DOHH2 (cell line): ENCODE measurements around the gene PTPRN2.
"Not testable (repeated sequence)": the region's sequence is repeated elsewhere in the genome, so short reads cannot be mapped to it uniquely, and the experiment has no call there.

Experiments used
- EZH2phosphoT487 ChIP-seq: fragments of 200-600 bp; sonication (generic); IDR thresholded peaks from 2 replicates; pipeline ENCODE4 v1.6.1; 2017; ENCODE audit warnings: borderline replicate concordance, mild to moderate bottlenecking, antibody characterized with exemption, low read length, moderate library complexity, mixed read lengths
- TF ChIP-seq, protein P1 (sequence below): fragments of 200-600 bp; sonication (generic); IDR thresholded peaks from one replicate; pipeline ENCODE4 v1.5.1; 2014; ENCODE audit warnings: antibody characterized with exemption, mild to moderate bottlenecking, low read depth, low read length; ENCODE audit not compliant: poor library complexity, severe bottlenecking

GRCh38 chr7:157901816-157902610 is 685.6 kb downstream of the PTPRN2 start:
- TF ChIP-seq, protein P1, sequence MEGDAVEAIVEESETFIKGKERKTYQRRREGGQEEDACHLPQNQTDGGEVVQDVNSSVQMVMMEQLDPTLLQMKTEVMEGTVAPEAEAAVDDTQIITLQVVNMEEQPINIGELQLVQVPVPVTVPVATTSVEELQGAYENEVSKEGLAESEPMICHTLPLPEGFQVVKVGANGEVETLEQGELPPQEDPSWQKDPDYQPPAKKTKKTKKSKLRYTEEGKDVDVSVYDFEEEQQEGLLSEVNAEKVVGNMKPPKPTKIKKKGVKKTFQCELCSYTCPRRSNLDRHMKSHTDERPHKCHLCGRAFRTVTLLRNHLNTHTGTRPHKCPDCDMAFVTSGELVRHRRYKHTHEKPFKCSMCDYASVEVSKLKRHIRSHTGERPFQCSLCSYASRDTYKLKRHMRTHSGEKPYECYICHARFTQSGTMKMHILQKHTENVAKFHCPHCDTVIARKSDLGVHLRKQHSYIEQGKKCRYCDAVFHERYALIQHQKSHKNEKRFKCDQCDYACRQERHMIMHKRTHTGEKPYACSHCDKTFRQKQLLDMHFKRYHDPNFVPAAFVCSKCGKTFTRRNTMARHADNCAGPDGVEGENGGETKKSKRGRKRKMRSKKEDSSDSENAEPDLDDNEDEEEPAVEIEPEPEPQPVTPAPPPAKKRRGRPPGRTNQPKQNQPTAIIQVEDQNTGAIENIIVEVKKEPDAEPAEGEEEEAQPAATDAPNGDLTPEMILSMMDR: not testable (repeated sequence)
- TF ChIP-seq EZH2phosphoT487: not testable (repeated sequence)
